T-helper 22 cell (primary cell): ENCODE results near the gene PRL.

ENCODE experiments used
- DNase-seq: peaks from one replicate; pipeline ENCODE4 v3.0.0-alpha.2; 2020; ENCODE audit warnings: low read depth

PRL gene

GRCh38 chr6:22294301-22294700 is 2.5 kb downstream of the PRL start:
- DNase-seq, result no peak

- DNase-seq, result no peak
Measured at GRCh38 chr6:22290045-22290444, 6.8 kb downstream of the PRL start.

- DNase-seq, result no peak
Measured at GRCh38 chr6:22288721-22289120, 8.1 kb downstream of the PRL start.

GRCh38 chr6:22284666-22285065 is 12.2 kb downstream of the PRL start:
- no peak for DNase-seq

GRCh38 chr6:22281341-22282085 is 15.3 kb downstream of the PRL start:
- no peak for DNase-seq

GRCh38 chr6:22279427-22279826 is 17.4 kb downstream of the PRL start:
- no peak for DNase-seq

- DNase-seq, result no peak
Measured at GRCh38 chr6:22271081-22271480, 25.8 kb downstream of the PRL start.

- no peak for DNase-seq
Measured at GRCh38 chr6:22263748-22264147, 33.1 kb downstream of the PRL start.

GRCh38 chr6:22254886-22255285 is 42.0 kb downstream of the PRL start:
- no peak for DNase-seq

- no peak for DNase-seq
Measured at GRCh38 chr6:22253955-22254655, 42.7 kb downstream of the PRL start.

GRCh38 chr6:22251348-22251747 is 45.5 kb downstream of the PRL start:
- DNase-seq, result no peak

GRCh38 chr6:22250486-22250885 is 46.4 kb downstream of the PRL start:
- DNase-seq, result no peak

GRCh38 chr6:22249711-22250350 is 47.0 kb downstream of the PRL start:
- DNase-seq, result no peak

GRCh38 chr6:22248513-22249308 is 48.1 kb downstream of the PRL start:
- no peak for DNase-seq

- no peak for DNase-seq
Measured at GRCh38 chr6:22247916-22248482, 48.8 kb downstream of the PRL start.

- no peak for DNase-seq
Measured at GRCh38 chr6:22240025-22240424, 56.8 kb downstream of the PRL start.

GRCh38 chr6:22239261-22239921 is 57.4 kb downstream of the PRL start:
- DNase-seq, result no peak

- no peak for DNase-seq
Measured at GRCh38 chr6:22238861-22239260, 58.0 kb downstream of the PRL start.

GRCh38 chr6:22237526-22237925 is 59.3 kb downstream of the PRL start:
- DNase-seq, result no peak
